ACHN (cell line): ENCODE results near the gene C3orf20.

ENCODE experiments used
- DNase-seq: peaks from one replicate; pipeline ENCODE4 v3.0.0-alpha.2; 2015
- in situ Hi-C: cut with HindIII; loops from 2 replicates; pipeline ENCODE4 v1.10.0; 2017; ENCODE audit warnings: low sequenced_read_pairs, low pct_ligation_motif_present, low pct_unique_long_range_greater_than_20kb

C3orf20 gene

DNA sequence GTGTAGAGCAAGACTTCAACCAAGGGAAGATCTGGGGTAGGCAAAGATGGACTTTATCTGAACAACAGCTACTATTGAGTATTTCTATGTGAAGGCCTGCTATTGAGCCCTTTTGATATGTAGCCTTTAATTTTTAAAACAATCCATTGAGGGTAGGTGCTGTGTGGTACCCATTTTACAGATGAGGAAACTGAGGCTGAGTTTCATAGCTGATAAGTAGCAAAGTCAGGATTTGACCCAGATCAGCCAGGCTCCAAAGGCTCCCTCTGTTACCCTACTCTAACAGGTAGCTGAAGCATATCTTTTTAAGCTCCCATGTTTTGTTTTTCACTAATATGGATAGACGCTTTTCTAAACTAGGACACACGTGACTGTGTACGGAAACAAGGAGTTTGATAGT, 141.4 kb downstream of the C3orf20 start:
- DNase-seq: no peak
- in situ Hi-C loops: no loop called here

DNA sequence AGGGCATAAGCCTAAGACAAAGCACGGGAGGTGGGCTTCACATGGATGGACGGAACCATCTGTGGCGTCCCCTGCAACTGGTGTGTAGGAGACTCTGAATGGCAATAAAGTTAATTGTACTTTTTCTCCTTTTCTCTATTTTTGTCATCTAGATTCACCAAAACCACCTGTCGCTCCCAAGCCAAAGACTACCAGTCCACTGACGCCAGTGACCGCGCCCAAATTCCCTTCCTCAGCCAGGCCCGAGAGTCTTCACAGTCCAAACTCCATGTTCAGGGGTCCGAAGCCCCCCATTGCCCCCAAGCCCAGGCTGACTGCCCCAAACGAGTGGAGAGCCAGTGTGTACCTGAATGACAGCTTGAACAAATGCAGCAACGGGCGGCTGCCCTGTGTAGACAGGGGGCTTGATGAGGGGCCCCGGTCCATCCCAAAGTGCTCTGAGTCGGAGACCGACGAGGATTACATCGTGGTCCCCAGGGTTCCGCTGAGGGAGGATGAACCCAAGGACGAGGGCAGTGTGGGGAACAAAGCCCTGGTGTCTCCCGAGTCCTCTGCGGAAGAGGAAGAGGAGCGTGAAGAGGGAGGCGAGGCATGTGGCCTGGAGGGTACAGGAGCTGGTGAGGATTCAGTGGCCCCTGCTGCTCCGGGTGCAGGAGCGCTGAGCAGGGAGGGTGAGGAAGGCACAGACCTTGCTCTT, 144.0 kb downstream of the C3orf20 start, which contains the start of gene FGD5:
Gene FGD5 (plus strand): TSS at position 159 of the 697 bp plus-strand sequence. CDS start 110 bp downstream, at position 269.
- in situ Hi-C loops: no loop called here

DNA sequence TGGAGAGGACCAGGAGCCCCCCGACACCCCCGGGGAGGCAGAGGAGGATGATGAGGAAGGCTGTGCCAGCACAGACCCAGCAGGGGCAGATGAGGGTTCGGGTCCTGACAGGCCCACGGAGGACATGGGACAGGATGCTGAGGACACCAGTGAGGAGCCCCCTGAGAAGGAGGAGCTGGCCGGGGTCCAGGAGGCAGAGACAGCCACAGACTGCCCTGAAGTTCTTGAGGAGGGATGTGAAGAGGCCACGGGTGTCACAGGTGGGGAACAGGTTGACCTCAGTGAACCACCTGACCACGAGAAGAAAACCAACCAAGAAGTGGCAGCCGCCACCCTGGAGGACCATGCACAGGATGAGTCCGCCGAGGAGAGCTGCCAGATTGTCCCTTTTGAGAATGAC, 144.7 kb downstream of the C3orf20 start:
- in situ Hi-C loops: no loop called here
- no peak for DNase-seq

More for the DNA sequence above, 144.0 kb downstream of the C3orf20 start, which contains the start of gene FGD5:
- no peak for DNase-seq

GRCh38 chr3:14820156-14820555, 145.2 kb downstream of the C3orf20 start:
- DNase-seq: no peak
- in situ Hi-C loops: no loop called here

DNA sequence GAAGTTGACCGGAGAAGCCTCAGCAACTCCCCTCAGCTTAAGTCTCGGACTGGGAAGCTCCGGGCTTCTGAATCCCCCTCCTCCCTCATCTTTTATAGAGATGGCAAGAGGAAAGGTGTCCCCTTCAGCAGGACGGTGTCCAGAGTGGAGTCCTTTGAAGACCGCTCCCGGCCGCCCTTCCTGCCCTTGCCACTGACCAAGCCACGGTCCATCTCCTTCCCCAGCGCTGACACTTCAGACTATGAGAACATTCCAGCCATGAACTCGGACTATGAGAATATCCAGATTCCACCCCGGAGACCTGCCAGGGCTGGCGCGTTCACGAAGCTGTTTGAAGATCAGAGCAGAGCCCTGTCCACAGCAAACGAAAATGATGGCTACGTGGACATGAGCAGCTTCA, 146.2 kb downstream of the C3orf20 start:
- no peak for DNase-seq
- in situ Hi-C loops: no loop called here

- in situ Hi-C loops: no loop called here
These were observed 147.2 kb downstream of the C3orf20 start for GRCh38 chr3:14822134-14822533.

More at GRCh38 chr3:14822134-14822533, 147.2 kb downstream of the C3orf20 start:
- DNase-seq: no peak
